K562 (cell line): ENCODE results near the gene TOR1B. TPM values are rescaled to one million over a fixed set of nuclear protein-coding genes. Genes with fewer than 3 reads are reported as not detected.
A peak's percentile ranks its signal among the peaks of the same experiment; 100 is the strongest.

Source experiments
- E2F8 ChIP-seq: fragments of 450-650 bp; IDR thresholded peaks from 2 replicates; pipeline ENCODE4 v1.7.1; 2018; ENCODE audit warnings: mild to moderate bottlenecking, low read depth; ENCODE audit not compliant: partially characterized antibody
- FIP1L1 ChIP-seq: fragments of 200-400 bp; formaldehyde crosslinking; IDR thresholded peaks from 2 replicates; pipeline ENCODE4 v1.6.1; 2018; ENCODE audit warnings: mild to moderate bottlenecking, low read depth, low read length; ENCODE audit not compliant: poor library complexity, severe bottlenecking
- HMGXB4 ChIP-seq: sonication (generic); formaldehyde crosslinking; IDR thresholded peaks from 2 replicates; pipeline ENCODE4 v1.8.1; 2023; ENCODE audit warnings: mild to moderate bottlenecking, missing genetic modification reagents
- MNT ChIP-seq, 2 experiments: fragments of 450-650 bp; conservative IDR thresholded peaks; 2 replicates each; pipeline ENCODE4 v1.6.1; 2017; ENCODE audit warnings: mild to moderate bottlenecking in 2 of 2, moderate library complexity in 2 of 2
- MTA3 ChIP-seq: fragments of 450-650 bp; formaldehyde crosslinking; IDR thresholded peaks from 2 replicates; pipeline ENCODE4 v1.6.1; 2017; ENCODE audit warnings: mild to moderate bottlenecking, borderline replicate concordance
- NCOA6 ChIP-seq: fragments of 450-650 bp; IDR thresholded peaks from 2 replicates; pipeline ENCODE4 v1.6.1; 2017; ENCODE audit warnings: mild to moderate bottlenecking
- NCOR1 ChIP-seq: fragments of 450-650 bp; IDR thresholded peaks from 2 replicates; pipeline ENCODE4 v1.6.1; 2016; ENCODE audit warnings: mild to moderate bottlenecking, moderate library complexity
- NFRKB ChIP-seq: fragments of 450-650 bp; IDR thresholded peaks from 2 replicates; pipeline ENCODE4 v1.6.1; 2016; ENCODE audit warnings: low read depth
- PTRF ChIP-seq: fragments of 450-650 bp; IDR thresholded peaks from 2 replicates; pipeline ENCODE4 v1.6.1; 2016; ENCODE audit warnings: mild to moderate bottlenecking, missing genetic modification characterization, missing compliant biosample characterization
- TAF1 ChIP-seq: IDR thresholded peaks from 2 replicates; pipeline ENCODE4 v1.6.1; 2011; ENCODE audit warnings: mild to moderate bottlenecking, low read length, moderate library complexity; ENCODE audit not compliant: insufficient read depth, control insufficient read depth, severe bottlenecking; ENCODE audit errors: extremely low read depth
- ZBTB9 ChIP-seq: fragments of 450-650 bp; formaldehyde crosslinking; IDR thresholded peaks from 2 replicates; pipeline ENCODE4 v1.4.0; 2020; ENCODE audit warnings: mild to moderate bottlenecking, moderate library complexity
- ZFP1 ChIP-seq: fragments of 450-650 bp; formaldehyde crosslinking; IDR thresholded peaks from 2 replicates; pipeline ENCODE4 v1.4.0; 2020; ENCODE audit warnings: mild to moderate bottlenecking, mixed read lengths
- ZNF24 ChIP-seq: fragments of 450-650 bp; IDR thresholded peaks from 2 replicates; pipeline ENCODE4 v1.6.1; 2016
- ZNF253 ChIP-seq: fragments of 250-450 bp; sonication (Bioruptor Pico); conservative IDR thresholded peaks from 2 replicates; pipeline ENCODE4 v1.6.1; 2021; ENCODE audit warnings: mild to moderate bottlenecking
- ZNF263 ChIP-seq: sonication (generic); formaldehyde crosslinking; IDR thresholded peaks from 2 replicates; pipeline ENCODE4 v1.8.0; 2022; ENCODE audit warnings: mild to moderate bottlenecking, missing genetic modification reagents, borderline replicate concordance
- ZNF507 ChIP-seq: conservative IDR thresholded peaks from 2 replicates; pipeline ENCODE4 v1.6.1; 2017; ENCODE audit warnings: missing genetic modification characterization, missing compliant biosample characterization
- ZNF518B ChIP-seq: fragments of 250-450 bp; sonication (Bioruptor Pico); IDR thresholded peaks from 2 replicates; pipeline ENCODE4 v1.5.0; 2021; ENCODE audit warnings: mild to moderate bottlenecking, moderate library complexity
- ZNF695 ChIP-seq: fragments of 450-650 bp; formaldehyde crosslinking; IDR thresholded peaks from 2 replicates; pipeline ENCODE4 v1.4.0; 2020; ENCODE audit warnings: mild to moderate bottlenecking, moderate library complexity
- polyA plus RNA-seq, 8 experiments: library from polyadenylated mRNA; depleted of rRNA in 4 of 8; stranded (reverse) in 5 of 8; unstranded in 3 of 8; fragments of >200 nt; fragmentation: Nextera tagmentation in 2 of 8; fragmentation: Illumina TruSeq in 1 of 8; extraction: Ambion mirVana in 2 of 8; extraction: Trizol in 1 of 8; gene quantifications; 2 replicates each; pipeline versions ENCODE4 v1.2.1 to v1.2.3, GENCODE V29; 2011 to 2014; ENCODE audit warnings: inconsistent platforms in 1 of 8, missing spikeins in 1 of 8
- total RNA-seq, 7 experiments: library from RNA; depleted of rRNA in 6 of 7; stranded (reverse); fragments of >200 nt in 6 of 7; fragmentation: Illumina TruSeq in 2 of 7; extraction: Trizol in 2 of 7; gene quantifications; 2 replicates each; pipeline versions ENCODE4 v1.2.1 to v1.2.3, GENCODE V29; 2011 to 2021; ENCODE audit warnings: low replicate concordance in 1 of 7

The TOR1B gene
- total and polyA plus RNA-seq, 9 of the 15 experiments (the other 6 are each of a cell fraction or from before 2014, with no cell fraction given), result 4.2 to 36.5 (median 24.6) TPM

GRCh38 chr9:129838707-129839259, 35.8 kb downstream of the TOR1B start (continued):
- TF ChIP-seq ZBTB9 (0 out of 2 replicates have a peak, but pooled peaks have one; percentile 43), NCOR1 (no peak), HMGXB4 (CRISPR knock-in tag) (no peak), ZNF263 (CRISPR knock-in tag) (0 out of 2 replicates have a peak, but pooled peaks have one; percentile 6), TAF1 (peak; percentile 45), ZNF24 (no peak), ZFP1 (CRISPR knock-in tag) (no peak), MNT (conservative IDR thresholded peaks at IDR 0.05) (no peak), PTRF (tag) (no peak), ZNF507 (tag) (no peak), ZNF695 (no peak), FIP1L1 (no peak), MTA3 (no peak), E2F8 (no peak), ZNF518B (no peak), NFRKB (no peak), ZNF253 (CRISPR knock-in tag) (no peak), NCOA6 (no peak)
